ENCODE results near the gene ARID4B.
"Not testable (repeated sequence)": the region's sequence is repeated elsewhere in the genome, so short reads cannot be mapped to it uniquely, and the experiment has no call there.

ARID4B gene

DNA sequence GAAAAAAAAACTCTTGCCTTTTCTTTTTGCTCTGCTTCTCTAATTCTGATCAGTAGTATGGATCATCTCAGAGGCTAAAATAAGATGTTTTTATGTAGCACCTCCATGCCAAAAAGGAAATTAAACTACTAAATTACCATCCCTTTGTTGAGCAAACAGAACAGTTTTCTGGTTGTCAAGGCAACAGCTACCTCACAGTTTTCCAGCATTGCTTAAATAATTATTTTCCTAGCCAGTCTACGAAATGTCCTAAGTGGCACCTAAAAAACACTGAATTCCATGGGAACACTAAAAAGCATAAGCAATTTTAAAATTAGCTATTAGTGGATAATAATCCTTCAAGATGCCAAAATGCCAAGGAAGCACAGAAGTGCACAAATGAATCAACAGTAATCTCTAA, 61.7 kb downstream of the ARID4B start:
- H3K27ac Mint-ChIP-seq, result no peak overlapping the region

DNA sequence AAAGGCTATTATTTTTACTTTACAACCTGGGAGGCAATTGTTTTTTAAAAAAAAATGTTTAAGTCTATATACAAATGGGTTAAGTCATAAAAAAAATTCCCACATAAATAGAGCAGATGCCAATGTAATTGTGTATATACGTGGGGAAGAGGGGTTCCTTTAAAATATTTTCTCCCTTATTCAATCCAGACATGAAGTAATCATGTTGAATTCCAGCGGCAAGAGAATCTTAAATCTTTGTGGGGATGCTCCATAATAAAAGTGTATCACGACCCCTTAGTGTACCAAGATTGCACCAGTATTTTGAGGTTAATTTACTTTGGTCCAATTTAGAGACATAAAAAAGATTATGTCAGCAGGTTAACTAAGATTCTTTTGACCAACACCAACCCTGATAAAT, 62.1 kb downstream of the ARID4B start:
- Mint-ChIP-seq H3K27me3 (ENCODE audit: low read depth, poor library complexity) (peaks cover 2% of the 10 kb centered on the region), H3K27ac (peak overlapping the region; percentile 23), H3K9me3 (peaks cover 14% of the 10 kb centered on the region), H3K4me3 (no peak overlapping the region), H3K36me3 (ENCODE audit: low read depth) (peaks cover 27% of the 10 kb centered on the region), H3K4me1 (no peaks in the 10 kb centered on the region)
- TF ChIP-seq, protein P1, sequence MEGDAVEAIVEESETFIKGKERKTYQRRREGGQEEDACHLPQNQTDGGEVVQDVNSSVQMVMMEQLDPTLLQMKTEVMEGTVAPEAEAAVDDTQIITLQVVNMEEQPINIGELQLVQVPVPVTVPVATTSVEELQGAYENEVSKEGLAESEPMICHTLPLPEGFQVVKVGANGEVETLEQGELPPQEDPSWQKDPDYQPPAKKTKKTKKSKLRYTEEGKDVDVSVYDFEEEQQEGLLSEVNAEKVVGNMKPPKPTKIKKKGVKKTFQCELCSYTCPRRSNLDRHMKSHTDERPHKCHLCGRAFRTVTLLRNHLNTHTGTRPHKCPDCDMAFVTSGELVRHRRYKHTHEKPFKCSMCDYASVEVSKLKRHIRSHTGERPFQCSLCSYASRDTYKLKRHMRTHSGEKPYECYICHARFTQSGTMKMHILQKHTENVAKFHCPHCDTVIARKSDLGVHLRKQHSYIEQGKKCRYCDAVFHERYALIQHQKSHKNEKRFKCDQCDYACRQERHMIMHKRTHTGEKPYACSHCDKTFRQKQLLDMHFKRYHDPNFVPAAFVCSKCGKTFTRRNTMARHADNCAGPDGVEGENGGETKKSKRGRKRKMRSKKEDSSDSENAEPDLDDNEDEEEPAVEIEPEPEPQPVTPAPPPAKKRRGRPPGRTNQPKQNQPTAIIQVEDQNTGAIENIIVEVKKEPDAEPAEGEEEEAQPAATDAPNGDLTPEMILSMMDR (IDR thresholded peaks at IDR 0.05), result no peak
- DNase-seq, result no peak

More for the DNA sequence above, 61.7 kb downstream of the ARID4B start:
- H3K4me3 Mint-ChIP-seq, result no peak overlapping the region
- peaks cover 2% of the 10 kb centered on the region for H3K27me3 Mint-ChIP-seq (ENCODE audit: low read depth, poor library complexity)
- H3K9me3 Mint-ChIP-seq, result peaks cover 16% of the 10 kb centered on the region
- TF ChIP-seq, protein P1 (IDR thresholded peaks at IDR 0.05), result no peak
- H3K4me1 Mint-ChIP-seq, result no peaks in the 10 kb centered on the region
- no peak for DNase-seq
- H3K36me3 Mint-ChIP-seq (ENCODE audit: low read depth), result peaks cover 30% of the 10 kb centered on the region

DNA sequence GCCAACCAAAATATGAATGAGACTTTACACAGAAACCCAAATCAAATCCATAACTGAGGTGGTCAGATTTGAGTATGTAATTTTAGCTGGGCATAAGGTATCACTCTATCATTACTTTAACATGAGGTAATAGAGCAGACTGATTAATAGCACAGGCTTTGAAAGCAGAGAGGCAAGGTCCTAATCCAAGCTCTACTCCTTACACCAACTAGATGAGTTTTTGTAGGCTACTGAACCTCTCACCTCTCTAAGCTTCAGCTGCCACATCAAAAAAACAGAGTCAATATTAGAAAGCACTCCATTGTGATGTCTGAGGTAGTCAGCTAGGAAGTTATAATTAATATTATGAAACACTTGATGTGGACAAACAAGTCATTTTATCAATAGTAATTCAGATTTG, 63.7 kb downstream of the ARID4B start:
- TF ChIP-seq, protein P1 (IDR thresholded peaks at IDR 0.05), result no peak
- no peaks in the 10 kb centered on the region for H3K27me3 Mint-ChIP-seq (ENCODE audit: low read depth, poor library complexity)
- H3K4me1 Mint-ChIP-seq, result no peaks in the 10 kb centered on the region
- H3K9me3 Mint-ChIP-seq, result peaks cover 7% of the 10 kb centered on the region
- no peak overlapping the region for H3K4me3 Mint-ChIP-seq
- no peak overlapping the region for H3K27ac Mint-ChIP-seq
- peaks cover 22% of the 10 kb centered on the region for H3K36me3 Mint-ChIP-seq (ENCODE audit: low read depth)
- DNase-seq, result no peak

DNA sequence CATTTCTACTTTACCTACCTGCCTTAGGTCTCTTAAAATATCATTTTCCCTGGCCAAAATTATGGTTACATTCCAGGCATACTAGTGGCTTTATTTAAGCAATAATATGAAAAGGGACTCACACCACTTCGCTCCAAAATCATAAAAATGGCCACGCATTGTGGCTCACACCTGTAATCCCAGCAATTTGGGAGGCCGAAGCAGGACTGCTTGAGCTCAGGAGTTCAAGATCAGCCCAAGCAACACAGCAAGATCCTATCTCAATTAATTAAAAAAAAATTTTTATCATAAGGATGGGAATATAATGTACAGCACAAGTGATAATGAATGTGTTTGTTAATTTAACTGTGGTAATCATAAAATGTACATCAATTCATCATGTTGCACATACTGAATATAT, 65.4 kb downstream of the ARID4B start:
- TF ChIP-seq, protein P1 (IDR thresholded peaks at IDR 0.05), result no peak
- Mint-ChIP-seq H3K4me1 (no peaks in the 10 kb centered on the region), H3K4me3 (no peak overlapping the region), H3K36me3 (ENCODE audit: low read depth) (peaks cover 14% of the 10 kb centered on the region), H3K27me3 (ENCODE audit: low read depth, poor library complexity) (no peaks in the 10 kb centered on the region), H3K9me3 (no peaks in the 10 kb centered on the region), H3K27ac (no peak overlapping the region)
- DNase-seq, result no peak

DNA sequence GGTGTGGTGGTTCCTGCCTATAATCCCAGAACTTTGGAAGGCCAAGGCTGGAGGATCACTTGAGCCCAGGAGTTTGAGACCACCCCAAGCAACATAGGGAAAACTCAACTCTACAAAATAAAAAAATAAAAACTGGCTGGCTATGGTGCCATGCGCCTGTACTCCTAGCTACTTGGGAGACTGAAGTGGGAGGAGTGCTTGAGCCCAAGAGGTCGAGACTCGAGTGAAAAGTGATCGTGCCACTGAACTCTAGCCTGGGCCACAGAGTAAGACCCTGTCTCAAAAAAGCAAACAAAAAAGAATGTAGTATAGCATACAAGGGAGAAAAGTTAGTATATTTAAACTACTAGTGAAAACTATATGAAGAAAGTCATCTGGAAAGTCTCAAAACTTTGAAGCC, 66.7 kb downstream of the ARID4B start:
- H3K27me3 Mint-ChIP-seq (ENCODE audit: low read depth, poor library complexity), result no peaks in the 10 kb centered on the region
- TF ChIP-seq, protein P1 (IDR thresholded peaks at IDR 0.05), result no peak
- H3K4me1 Mint-ChIP-seq, result no peaks in the 10 kb centered on the region
- no peak for DNase-seq
- H3K36me3 Mint-ChIP-seq (ENCODE audit: low read depth), result peaks cover 14% of the 10 kb centered on the region
- H3K9me3 Mint-ChIP-seq, result no peaks in the 10 kb centered on the region
- H3K4me3 Mint-ChIP-seq, result no peak overlapping the region
- H3K27ac Mint-ChIP-seq, result no peak overlapping the region

DNA sequence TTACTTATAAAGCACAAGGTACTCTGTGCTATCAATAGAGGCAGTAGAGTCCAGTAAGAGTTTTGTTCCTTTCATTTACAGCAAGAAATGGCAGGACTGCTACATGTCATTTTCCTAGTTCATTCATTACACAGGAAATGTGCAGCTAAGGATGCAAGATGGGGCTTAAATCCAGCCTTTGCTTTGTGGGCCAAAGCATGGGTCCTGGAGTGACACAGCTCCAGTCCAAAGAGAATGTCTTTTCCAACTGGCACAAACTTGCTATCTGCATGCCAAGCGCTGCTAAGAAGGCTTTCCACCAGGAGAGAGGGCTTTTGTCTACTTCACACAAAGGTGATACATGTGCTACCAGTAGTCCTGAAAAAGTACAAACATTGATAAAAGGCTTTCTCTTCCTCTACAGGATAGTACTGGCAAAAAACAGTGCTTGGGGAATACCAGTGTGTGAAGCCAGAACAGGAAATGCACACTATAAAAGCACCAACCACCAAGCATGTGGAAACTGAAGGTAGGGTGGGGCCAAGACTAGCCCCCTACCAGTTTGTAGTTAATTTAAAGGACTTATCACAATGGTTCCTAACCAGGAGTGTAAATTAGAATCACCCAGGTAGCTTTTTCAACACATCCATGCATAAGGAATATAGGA, 68.7 kb downstream of the ARID4B start:
- Mint-ChIP-seq H3K9me3 (no peaks in the 10 kb centered on the region), H3K27me3 (ENCODE audit: low read depth, poor library complexity) (no peaks in the 10 kb centered on the region)
- no peak for DNase-seq

DNA sequence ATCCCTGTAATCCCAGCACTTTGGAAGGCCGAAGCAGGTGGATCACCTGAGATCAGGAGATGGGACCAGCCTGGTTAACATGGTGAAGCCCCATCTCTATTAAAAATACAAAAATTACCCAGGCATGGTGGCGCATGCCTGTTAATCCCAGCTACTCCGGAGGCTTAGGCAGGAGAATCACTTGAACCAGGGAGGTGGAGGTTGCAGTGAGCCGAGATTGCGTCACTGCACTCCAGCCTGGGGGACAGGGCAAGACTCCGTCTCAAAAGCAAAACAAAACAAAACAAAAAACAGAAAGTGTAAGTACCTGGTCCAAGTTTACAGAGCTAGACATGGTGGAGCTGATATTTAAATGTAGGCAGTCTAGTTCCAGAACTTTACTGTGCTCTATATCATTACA, 69.9 kb downstream of the ARID4B start:
- peaks cover 14% of the 10 kb centered on the region for H3K36me3 Mint-ChIP-seq (ENCODE audit: low read depth)
- DNase-seq; H3K9me3 Mint-ChIP-seq; H3K4me1 Mint-ChIP-seq; H3K4me3 Mint-ChIP-seq; H3K27me3 Mint-ChIP-seq (ENCODE audit: low read depth, poor library complexity): not testable (repeated sequence)
- peak overlapping the region; percentile 42 for H3K27ac Mint-ChIP-seq

More for the DNA sequence above, 68.7 kb downstream of the ARID4B start:
- TF ChIP-seq, protein P1 (IDR thresholded peaks at IDR 0.05), result no peak
- no peaks in the 10 kb centered on the region for H3K4me1 Mint-ChIP-seq
- H3K27ac Mint-ChIP-seq, result no peak overlapping the region
- no peak overlapping the region for H3K4me3 Mint-ChIP-seq
- peaks cover 14% of the 10 kb centered on the region for H3K36me3 Mint-ChIP-seq (ENCODE audit: low read depth)

Data from nephron progenitor cell (in vitro differentiated cells).